Measurements from ENCODE around the gene SPARC.
A peak's percentile ranks its signal among the peaks of the same experiment; 100 is the strongest.

The SPARC gene

GRCh38 chr5:151633892-151634291 is 52.8 kb downstream of the SPARC start:
- Histone ChIP-seq H2AFZ (ENCODE audit: insufficient read depth, low read length, poor library complexity) (no peak overlapping the region), H3K9me3 (ENCODE audit: insufficient read depth, low read depth, low read length) (no peaks in the 10 kb centered on the region), H3K4me3 (ENCODE audit: low read depth, low read length) (no peak overlapping the region), H3K27ac (ENCODE audit: low read depth, low read length) (no peak overlapping the region), H3K4me2 (ENCODE audit: low read length) (no peak overlapping the region), H4K91ac (ENCODE audit: low read depth, low read length) (no peak overlapping the region), H3K23ac (ENCODE audit: low read length) (no peak overlapping the region), H3K18ac (ENCODE audit: low read length) (no peak overlapping the region), H3K4ac (ENCODE audit: low read depth, low read length) (no peak overlapping the region), H2BK12ac (ENCODE audit: low read length) (no peak overlapping the region), H4K12ac (ENCODE audit: low read depth, low read length) (no peak overlapping the region), H3K79me2 (ENCODE audit: control insufficient read depth, insufficient read depth, low read length, poor library complexity) (no peaks in the 10 kb centered on the region), H3K27me3 (ENCODE audit: insufficient read depth, low read length) (no peaks in the 10 kb centered on the region), H4K8ac (ENCODE audit: low read depth, low read length) (no peak overlapping the region), H3K9ac (ENCODE audit: low read length) (no peak overlapping the region), H3K14ac (ENCODE audit: low read length) (no peak overlapping the region), H2BK5ac (ENCODE audit: low read depth, low read length, poor library complexity) (no peak overlapping the region), H3K36me3 (ENCODE audit: control insufficient read depth in 1 of 2, insufficient read depth in 2 of 2, low read length in 2 of 2) (no peaks in the 10 kb centered on the region), H3K79me1 (ENCODE audit: low read length) (no peaks in the 10 kb centered on the region), H2AK5ac (ENCODE audit: low read length) (no peak overlapping the region), H2BK120ac (ENCODE audit: insufficient read depth, low read length, poor library complexity) (no peak overlapping the region), H3K4me1 (ENCODE audit: control insufficient read depth in 1 of 2, insufficient read depth in 2 of 2, low read length in 2 of 2) (peaks cover 0 to 7% of the 10 kb centered on the region in 2 experiments)
- DNase-seq, result no peak
- WGBS (ENCODE audit: extremely low coverage, insufficient coverage, insufficient read length), result no CpG with 5 or more reads among the region's 1 CpG

- Histone ChIP-seq H3K36me3 (ENCODE audit: control insufficient read depth in 1 of 2, insufficient read depth in 2 of 2, low read length in 2 of 2) (no peaks in the 10 kb centered on the region), H3K18ac (ENCODE audit: low read length) (no peak overlapping the region), H3K9me3 (ENCODE audit: insufficient read depth, low read depth, low read length) (no peaks in the 10 kb centered on the region), H3K23ac (ENCODE audit: low read length) (no peak overlapping the region), H4K91ac (ENCODE audit: low read depth, low read length) (no peak overlapping the region), H3K79me1 (ENCODE audit: low read length) (no peaks in the 10 kb centered on the region), H3K4ac (ENCODE audit: low read depth, low read length) (no peak overlapping the region), H3K27me3 (ENCODE audit: insufficient read depth, low read length) (no peaks in the 10 kb centered on the region), H3K14ac (ENCODE audit: low read length) (no peak overlapping the region), H4K12ac (ENCODE audit: low read depth, low read length) (no peak overlapping the region), H3K79me2 (ENCODE audit: control insufficient read depth, insufficient read depth, low read length, poor library complexity) (no peaks in the 10 kb centered on the region), H2AK5ac (ENCODE audit: low read length) (no peak overlapping the region), H2AFZ (ENCODE audit: insufficient read depth, low read length, poor library complexity) (no peak overlapping the region), H3K4me1 (ENCODE audit: control insufficient read depth in 1 of 2, insufficient read depth in 2 of 2, low read length in 2 of 2) (peaks cover 0 to 5% of the 10 kb centered on the region in 2 experiments), H3K27ac (ENCODE audit: low read depth, low read length) (no peak overlapping the region), H3K4me2 (ENCODE audit: low read length) (no peak overlapping the region), H2BK120ac (ENCODE audit: insufficient read depth, low read length, poor library complexity) (no peak overlapping the region), H3K9ac (ENCODE audit: low read length) (no peak overlapping the region), H4K8ac (ENCODE audit: low read depth, low read length) (no peak overlapping the region), H2BK12ac (ENCODE audit: low read length) (no peak overlapping the region), H3K4me3 (ENCODE audit: low read depth, low read length) (no peak overlapping the region), H2BK5ac (ENCODE audit: low read depth, low read length, poor library complexity) (no peak overlapping the region)
- WGBS (ENCODE audit: extremely low coverage, insufficient coverage, insufficient read length), result no CpG with 5 or more reads among the region's 8 CpGs
- DNase-seq, result peak in 1 of 2 donors; percentile 58
These were observed 53.8 kb downstream of the SPARC start for GRCh38 chr5:151632941-151633340.

GRCh38 chr5:151632524-151632923 is 54.2 kb downstream of the SPARC start:
- peaks cover 0 to 2% of the 10 kb centered on the region in 2 experiments for H3K4me1 ChIP-seq (ENCODE audit: control insufficient read depth in 1 of 2, insufficient read depth in 2 of 2, low read length in 2 of 2)
- H3K79me2 ChIP-seq (ENCODE audit: control insufficient read depth, insufficient read depth, low read length, poor library complexity), result no peaks in the 10 kb centered on the region
- no peak overlapping the region for H3K4me3 ChIP-seq (ENCODE audit: low read depth, low read length)
- no peak overlapping the region for H3K27ac ChIP-seq (ENCODE audit: low read depth, low read length)
- H3K9ac ChIP-seq (ENCODE audit: low read length), result no peak overlapping the region
- no peak overlapping the region for H2BK5ac ChIP-seq (ENCODE audit: low read depth, low read length, poor library complexity)
- no CpG with 5 or more reads among the region's 15 CpGs for WGBS (ENCODE audit: extremely low coverage, insufficient coverage, insufficient read length)
- no peak overlapping the region for H3K18ac ChIP-seq (ENCODE audit: low read length)
- no peaks in the 10 kb centered on the region for H3K79me1 ChIP-seq (ENCODE audit: low read length)
- no peak overlapping the region for H3K4me2 ChIP-seq (ENCODE audit: low read length)
- no peak overlapping the region for H3K14ac ChIP-seq (ENCODE audit: low read length)
- no peak overlapping the region for H4K91ac ChIP-seq (ENCODE audit: low read depth, low read length)
- H2BK12ac ChIP-seq (ENCODE audit: low read length), result no peak overlapping the region
- H2AK5ac ChIP-seq (ENCODE audit: low read length), result no peak overlapping the region
- H3K9me3 ChIP-seq (ENCODE audit: insufficient read depth, low read depth, low read length), result no peaks in the 10 kb centered on the region
- no peak overlapping the region for H2BK120ac ChIP-seq (ENCODE audit: insufficient read depth, low read length, poor library complexity)
- no peak overlapping the region for H3K23ac ChIP-seq (ENCODE audit: low read length)
- DNase-seq, result no peak
- H3K27me3 ChIP-seq (ENCODE audit: insufficient read depth, low read length), result no peaks in the 10 kb centered on the region
- no peak overlapping the region for H4K8ac ChIP-seq (ENCODE audit: low read depth, low read length)
- no peak overlapping the region for H3K4ac ChIP-seq (ENCODE audit: low read depth, low read length)
- no peaks in the 10 kb centered on the region for H3K36me3 ChIP-seq (ENCODE audit: control insufficient read depth in 1 of 2, insufficient read depth in 2 of 2, low read length in 2 of 2)
- H2AFZ ChIP-seq (ENCODE audit: insufficient read depth, low read length, poor library complexity), result no peak overlapping the region
- H4K12ac ChIP-seq (ENCODE audit: low read depth, low read length), result no peak overlapping the region

GRCh38 chr5:151631941-151632340 is 54.8 kb downstream of the SPARC start:
- H3K36me3 ChIP-seq (ENCODE audit: control insufficient read depth in 1 of 2, insufficient read depth in 2 of 2, low read length in 2 of 2), result no peaks in the 10 kb centered on the region
- H3K79me2 ChIP-seq (ENCODE audit: control insufficient read depth, insufficient read depth, low read length, poor library complexity), result no peaks in the 10 kb centered on the region
- H4K91ac ChIP-seq (ENCODE audit: low read depth, low read length), result no peak overlapping the region
- no peak overlapping the region for H3K27ac ChIP-seq (ENCODE audit: low read depth, low read length)
- no peak overlapping the region for H2BK12ac ChIP-seq (ENCODE audit: low read length)
- H2BK5ac ChIP-seq (ENCODE audit: low read depth, low read length, poor library complexity), result no peak overlapping the region
- no peaks in the 10 kb centered on the region for H3K9me3 ChIP-seq (ENCODE audit: insufficient read depth, low read depth, low read length)
- no peak overlapping the region for H4K8ac ChIP-seq (ENCODE audit: low read depth, low read length)
- no peak overlapping the region for H3K4ac ChIP-seq (ENCODE audit: low read depth, low read length)
- no peak overlapping the region for H2BK120ac ChIP-seq (ENCODE audit: insufficient read depth, low read length, poor library complexity)
- no peak overlapping the region for H3K9ac ChIP-seq (ENCODE audit: low read length)
- peaks cover 0 to 2% of the 10 kb centered on the region in 2 experiments for H3K4me1 ChIP-seq (ENCODE audit: control insufficient read depth in 1 of 2, insufficient read depth in 2 of 2, low read length in 2 of 2)
- H4K12ac ChIP-seq (ENCODE audit: low read depth, low read length), result no peak overlapping the region
- no peak for DNase-seq
- no peak overlapping the region for H2AFZ ChIP-seq (ENCODE audit: insufficient read depth, low read length, poor library complexity)
- no CpG with 5 or more reads among the region's 5 CpGs for WGBS (ENCODE audit: extremely low coverage, insufficient coverage, insufficient read length)
- no peak overlapping the region for H3K4me3 ChIP-seq (ENCODE audit: low read depth, low read length)
- no peaks in the 10 kb centered on the region for H3K27me3 ChIP-seq (ENCODE audit: insufficient read depth, low read length)
- H3K79me1 ChIP-seq (ENCODE audit: low read length), result no peaks in the 10 kb centered on the region
- H3K4me2 ChIP-seq (ENCODE audit: low read length), result no peak overlapping the region
- H3K14ac ChIP-seq (ENCODE audit: low read length), result no peak overlapping the region
- H3K18ac ChIP-seq (ENCODE audit: low read length), result no peak overlapping the region
- H2AK5ac ChIP-seq (ENCODE audit: low read length), result no peak overlapping the region
- no peak overlapping the region for H3K23ac ChIP-seq (ENCODE audit: low read length)

Data from trophoblast cell (in vitro differentiated cells and primary cell).